Hepatic stellate cell (primary cell): ENCODE measurements around the gene CEP41.
"Not testable (repeated sequence)": the region's sequence is repeated elsewhere in the genome, so short reads cannot be mapped to it uniquely, and the experiment has no call there.

Source experiments
- DNase-seq: peaks from one replicate; pipeline ENCODE4 v3.0.0; 2011; ENCODE audit warnings: low spot score

The CEP41 gene

GRCh38 chr7:130387628-130388403 lies 53.0 kb downstream of the CEP41 start:
- DNase-seq: no peak

GRCh38 chr7:130387306-130387627 lies 53.5 kb downstream of the CEP41 start:
- DNase-seq: no peak

GRCh38 chr7:130386876-130387275 lies 53.9 kb downstream of the CEP41 start:
- DNase-seq: no peak

- no peak for DNase-seq
Observed at GRCh38 chr7:130385600-130386066, 55.2 kb downstream of the CEP41 start.

GRCh38 chr7:130384841-130385599 lies 55.8 kb downstream of the CEP41 start:
- DNase-seq: no peak

- no peak for DNase-seq
Observed at GRCh38 chr7:130384371-130384801, 56.4 kb downstream of the CEP41 start.

GRCh38 chr7:130383187-130383980 lies 57.4 kb downstream of the CEP41 start:
- no peak for DNase-seq

GRCh38 chr7:130381468-130382312 lies 59.1 kb downstream of the CEP41 start:
- no peak for DNase-seq

GRCh38 chr7:130380861-130381455 lies 59.9 kb downstream of the CEP41 start:
- no peak for DNase-seq

GRCh38 chr7:130379921-130380860 lies 60.6 kb downstream of the CEP41 start, which contains the start of gene CPA1:
Gene CPA1, plus strand, starts transcription at chr7:130380494. Its CDS starts 27 bp downstream, at chr7:130380521.
- DNase-seq: no peak

GRCh38 chr7:130379532-130379920 lies 61.3 kb downstream of the CEP41 start:
- DNase-seq: no peak

GRCh38 chr7:130379019-130379418 lies 61.8 kb downstream of the CEP41 start:
- DNase-seq: no peak

GRCh38 chr7:130377178-130377577 lies 63.6 kb downstream of the CEP41 start:
- DNase-seq: no peak

GRCh38 chr7:130376461-130376860 lies 64.4 kb downstream of the CEP41 start:
- not testable (repeated sequence) for DNase-seq

- no peak for DNase-seq
Observed at GRCh38 chr7:130374507-130374906, 66.3 kb downstream of the CEP41 start.

- DNase-seq: no peak
Observed at GRCh38 chr7:130372402-130373165, 68.2 kb downstream of the CEP41 start.

- DNase-seq: no peak
Observed at GRCh38 chr7:130371046-130371445, 69.8 kb downstream of the CEP41 start.

GRCh38 chr7:130369831-130370550 lies 70.8 kb downstream of the CEP41 start:
- DNase-seq: no peak
